GM21367 (cell line): ENCODE results near the gene RUNX2.
"Not testable (repeated sequence)": the region's sequence is repeated elsewhere in the genome, so short reads cannot be mapped to it uniquely, and the experiment has no call there.

Experiments used
- ATAC-seq: cut with Tn5 transposase; IDR thresholded peaks from one replicate; pipeline ENCODE4 v1.9.1; 2021; ENCODE audit not compliant: unreplicated experiment

Gene RUNX2

GRCh38 chr6:45454008-45454911 lies 126.1 kb downstream of the RUNX2 start:
- ATAC-seq = no peak

- ATAC-seq = no peak
Observed at GRCh38 chr6:45455408-45455807, 127.3 kb downstream of the RUNX2 start.

- ATAC-seq = no peak
Observed at GRCh38 chr6:45457141-45457540, 129.0 kb downstream of the RUNX2 start.

- no peak for ATAC-seq
Observed at GRCh38 chr6:45458672-45459071, 130.5 kb downstream of the RUNX2 start.

- ATAC-seq = no peak
Observed at GRCh38 chr6:45460166-45460565, 132.0 kb downstream of the RUNX2 start.

- ATAC-seq = no peak
Observed at GRCh38 chr6:45461486-45461885, 133.4 kb downstream of the RUNX2 start.

- ATAC-seq = no peak
Observed at GRCh38 chr6:45462190-45463134, 134.3 kb downstream of the RUNX2 start.

- no peak for ATAC-seq
Observed at GRCh38 chr6:45464685-45465084, 136.6 kb downstream of the RUNX2 start.

GRCh38 chr6:45466686-45467085 lies 138.6 kb downstream of the RUNX2 start:
- no peak for ATAC-seq

- not testable (repeated sequence) for ATAC-seq
Observed at GRCh38 chr6:45467417-45467816, 139.3 kb downstream of the RUNX2 start.

GRCh38 chr6:45467853-45468252 lies 139.7 kb downstream of the RUNX2 start:
- no peak for ATAC-seq

- ATAC-seq = no peak
Observed at GRCh38 chr6:45469663-45470062, 141.5 kb downstream of the RUNX2 start.

GRCh38 chr6:45470131-45470738 lies 142.1 kb downstream of the RUNX2 start:
- ATAC-seq = no peak

- ATAC-seq = no peak
Observed at GRCh38 chr6:45472382-45472781, 144.3 kb downstream of the RUNX2 start.

- ATAC-seq = no peak
Observed at GRCh38 chr6:45473121-45473993, 145.2 kb downstream of the RUNX2 start.

- ATAC-seq = no peak
Observed at GRCh38 chr6:45474376-45474775, 146.2 kb downstream of the RUNX2 start.

GRCh38 chr6:45476341-45476740 lies 148.2 kb downstream of the RUNX2 start:
- ATAC-seq = no peak

- ATAC-seq = no peak
Observed at GRCh38 chr6:45477278-45477677, 149.1 kb downstream of the RUNX2 start.

GRCh38 chr6:45477790-45478189 lies 149.7 kb downstream of the RUNX2 start:
- ATAC-seq = no peak

- no peak for ATAC-seq
Observed at GRCh38 chr6:45478240-45478639, 150.1 kb downstream of the RUNX2 start.
